Hematopoietic multipotent progenitor cell treated with erythropoietin and hydrocortisone succinate and interleukin-3 and kit ligand, for 15 days (in vitro differentiated cells): ENCODE data around the gene TAF1C.
"Not testable (repeated sequence)": the region's sequence is repeated elsewhere in the genome, so short reads cannot be mapped to it uniquely, and the experiment has no call there.

ENCODE experiments used
- DNase-seq: peaks from one replicate; pipeline ENCODE4 v3.0.0-alpha.2; 2015; ENCODE audit warnings: low spot score

TAF1C gene, protein sequence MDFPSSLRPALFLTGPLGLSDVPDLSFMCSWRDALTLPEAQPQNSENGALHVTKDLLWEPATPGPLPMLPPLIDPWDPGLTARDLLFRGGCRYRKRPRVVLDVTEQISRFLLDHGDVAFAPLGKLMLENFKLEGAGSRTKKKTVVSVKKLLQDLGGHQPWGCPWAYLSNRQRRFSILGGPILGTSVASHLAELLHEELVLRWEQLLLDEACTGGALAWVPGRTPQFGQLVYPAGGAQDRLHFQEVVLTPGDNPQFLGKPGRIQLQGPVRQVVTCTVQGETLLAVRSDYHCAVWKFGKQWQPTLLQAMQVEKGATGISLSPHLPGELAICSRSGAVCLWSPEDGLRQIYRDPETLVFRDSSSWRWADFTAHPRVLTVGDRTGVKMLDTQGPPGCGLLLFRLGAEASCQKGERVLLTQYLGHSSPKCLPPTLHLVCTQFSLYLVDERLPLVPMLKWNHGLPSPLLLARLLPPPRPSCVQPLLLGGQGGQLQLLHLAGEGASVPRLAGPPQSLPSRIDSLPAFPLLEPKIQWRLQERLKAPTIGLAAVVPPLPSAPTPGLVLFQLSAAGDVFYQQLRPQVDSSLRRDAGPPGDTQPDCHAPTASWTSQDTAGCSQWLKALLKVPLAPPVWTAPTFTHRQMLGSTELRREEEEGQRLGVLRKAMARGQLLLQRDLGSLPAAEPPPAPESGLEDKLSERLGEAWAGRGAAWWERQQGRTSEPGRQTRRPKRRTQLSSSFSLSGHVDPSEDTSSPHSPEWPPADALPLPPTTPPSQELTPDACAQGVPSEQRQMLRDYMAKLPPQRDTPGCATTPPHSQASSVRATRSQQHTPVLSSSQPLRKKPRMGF

DNA sequence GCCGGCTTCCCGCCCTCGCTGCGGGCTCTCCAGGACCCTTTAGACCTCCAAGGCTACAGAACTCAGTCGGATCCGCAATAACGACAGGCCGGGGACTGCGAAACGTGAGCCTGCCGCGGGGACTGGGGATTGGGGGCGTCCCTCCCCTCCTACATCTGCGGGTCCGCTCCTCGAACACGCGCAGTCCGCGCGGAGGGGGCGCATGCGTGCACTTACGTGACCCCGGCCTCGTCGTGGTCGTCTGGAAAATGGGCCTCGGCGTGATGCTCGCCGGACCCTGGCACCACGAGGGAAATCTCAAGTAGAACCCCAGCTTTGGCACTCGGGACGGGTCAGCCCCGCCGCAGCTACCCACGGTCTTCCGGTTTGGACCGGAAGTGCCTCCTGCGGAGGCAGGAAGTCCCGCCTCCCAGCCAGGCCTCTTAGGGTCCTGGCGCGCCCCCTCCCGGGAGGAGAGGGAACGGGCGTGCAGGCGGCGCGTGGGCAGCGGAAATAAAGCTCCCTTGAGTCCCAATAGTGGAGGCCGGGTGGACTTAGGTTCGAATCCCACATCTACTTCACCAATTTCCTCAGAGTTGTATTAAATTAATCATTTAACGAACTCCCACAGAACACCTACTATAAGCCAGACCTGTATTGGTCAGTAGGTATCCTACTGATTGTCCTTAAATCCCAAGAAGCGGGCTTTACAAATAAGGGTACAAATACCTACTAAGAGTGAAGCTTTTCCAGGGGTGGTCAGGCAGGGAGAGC lies at the start of gene TAF1C:
Gene TAF1C (minus strand): TSS at position 373 of the 753 bp plus-strand sequence. CDS start 2,069 bp downstream, outside the sequence.
- peak; percentile 96 for DNase-seq

DNA sequence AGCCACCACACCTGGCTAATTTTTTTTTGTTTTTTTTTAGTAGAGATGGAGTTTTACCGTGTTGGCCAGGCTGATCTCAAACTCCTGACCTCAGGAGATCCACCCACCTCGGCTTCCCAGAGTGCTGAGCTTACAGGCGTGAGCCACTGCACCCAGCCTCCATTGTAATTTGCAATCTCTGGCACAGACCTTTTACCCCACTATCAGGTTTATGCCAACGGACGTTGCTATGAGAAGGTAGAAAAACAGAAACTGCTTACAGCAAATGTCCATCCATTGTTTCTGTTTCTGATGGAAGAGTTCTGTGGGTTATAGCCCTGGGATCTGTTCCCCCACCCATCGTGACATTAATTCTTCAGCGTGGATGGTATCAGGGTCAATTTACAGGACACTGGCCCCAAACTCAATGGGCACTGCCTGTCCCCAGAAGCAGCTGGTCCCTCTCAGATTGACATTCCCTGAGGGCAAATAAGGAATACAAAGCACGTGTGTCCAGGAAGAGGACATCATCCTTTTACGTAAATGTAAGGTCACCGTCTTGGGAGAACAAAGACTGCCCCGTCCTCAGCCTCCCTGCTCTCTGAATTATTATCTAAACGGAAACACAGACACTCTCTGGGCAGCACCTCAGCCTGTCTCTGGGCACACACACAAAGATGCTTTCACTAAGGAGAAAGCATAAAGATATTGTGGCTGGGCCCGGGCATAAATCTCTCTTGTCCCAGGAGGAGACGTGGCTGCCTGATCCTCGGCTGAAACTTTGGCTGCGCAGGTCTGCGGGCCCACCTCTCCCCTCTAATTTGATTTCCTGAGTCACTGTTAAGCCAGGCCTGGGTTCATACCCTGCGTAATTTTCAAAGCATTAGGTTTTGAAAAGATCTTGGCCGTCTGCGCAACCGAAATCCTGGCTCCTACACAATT lies 47.7 kb upstream of the TAF1C start:
- DNase-seq = no peak

DNA sequence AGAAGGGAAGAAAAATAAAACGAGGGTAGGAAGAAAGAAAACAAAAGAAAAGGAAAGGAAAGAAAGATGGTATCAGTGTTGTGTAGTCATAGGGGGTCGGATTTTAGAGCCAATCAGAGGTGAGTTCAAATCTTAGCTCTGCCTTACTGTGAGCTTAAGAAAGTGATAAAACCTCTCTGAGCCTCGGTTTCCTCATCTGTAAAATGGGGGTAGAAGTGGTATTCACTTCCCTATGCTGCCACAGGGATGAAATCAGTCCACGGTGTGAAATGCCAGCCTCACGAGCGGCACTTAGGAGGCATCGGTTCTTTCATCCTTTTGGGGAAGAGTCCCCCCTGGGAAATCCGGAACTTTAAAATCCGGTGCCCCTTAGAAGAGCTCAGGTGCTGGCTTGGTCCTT lies 46.9 kb upstream of the TAF1C start:
- no peak for DNase-seq

DNA sequence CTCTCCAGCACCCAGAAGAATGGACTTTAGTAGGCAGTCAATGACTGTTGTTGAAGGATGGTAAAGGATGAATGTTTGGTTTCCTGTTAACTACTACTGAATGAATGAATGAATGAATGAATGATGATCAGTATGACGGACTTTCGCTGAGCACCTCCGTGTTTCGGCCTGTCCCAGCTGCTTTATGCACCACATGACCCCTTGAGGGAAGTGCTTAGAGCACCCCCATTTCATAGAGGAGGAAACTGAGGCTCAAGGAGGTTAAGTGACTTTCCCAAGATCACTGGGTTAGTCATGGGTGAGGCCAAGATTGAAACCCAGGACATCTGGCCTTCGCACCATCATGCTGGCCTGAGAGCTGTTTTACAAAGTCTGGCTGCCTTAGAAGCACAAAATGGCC lies 46.1 kb upstream of the TAF1C start:
- DNase-seq = no peak

DNA sequence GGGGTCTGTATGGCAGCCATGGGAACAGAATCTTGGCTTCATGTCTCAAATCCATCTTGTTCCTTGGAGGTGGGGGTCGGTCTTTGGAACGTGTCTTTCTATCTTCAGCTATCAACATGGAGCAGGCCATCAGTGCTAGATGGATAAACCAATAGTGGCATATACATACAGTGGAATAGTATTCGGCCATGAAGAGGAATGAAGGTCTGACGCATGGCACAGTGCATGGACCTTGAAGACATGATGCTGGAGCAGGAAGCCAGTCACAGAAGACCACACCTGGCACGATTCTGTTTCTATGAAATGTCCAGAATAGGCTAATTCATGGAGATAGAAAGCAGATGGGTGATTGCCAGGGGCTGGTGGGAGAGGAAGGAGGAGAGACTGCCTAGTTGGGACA lies 45.2 kb upstream of the TAF1C start:
- no peak for DNase-seq

DNA sequence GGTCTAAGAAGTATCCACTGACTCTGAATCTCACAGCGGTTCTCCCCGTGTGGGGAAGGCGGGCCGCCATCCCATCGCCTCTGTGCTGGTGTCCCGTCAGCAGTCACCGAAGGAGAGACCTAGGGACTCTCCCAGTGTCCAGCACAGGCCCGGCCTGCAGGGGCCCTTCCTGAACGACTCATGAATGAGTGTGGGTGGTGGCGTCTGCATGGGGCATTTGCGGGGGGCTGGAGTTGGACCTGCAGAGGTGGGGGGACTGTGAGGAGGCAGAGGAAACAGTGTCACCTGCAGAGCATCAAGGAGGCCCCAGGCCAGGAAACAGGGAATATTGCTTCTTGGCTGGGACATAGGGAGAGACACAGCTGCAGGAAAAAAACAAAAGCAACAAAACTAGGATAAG lies 42.6 kb upstream of the TAF1C start:
- no peak for DNase-seq

DNA sequence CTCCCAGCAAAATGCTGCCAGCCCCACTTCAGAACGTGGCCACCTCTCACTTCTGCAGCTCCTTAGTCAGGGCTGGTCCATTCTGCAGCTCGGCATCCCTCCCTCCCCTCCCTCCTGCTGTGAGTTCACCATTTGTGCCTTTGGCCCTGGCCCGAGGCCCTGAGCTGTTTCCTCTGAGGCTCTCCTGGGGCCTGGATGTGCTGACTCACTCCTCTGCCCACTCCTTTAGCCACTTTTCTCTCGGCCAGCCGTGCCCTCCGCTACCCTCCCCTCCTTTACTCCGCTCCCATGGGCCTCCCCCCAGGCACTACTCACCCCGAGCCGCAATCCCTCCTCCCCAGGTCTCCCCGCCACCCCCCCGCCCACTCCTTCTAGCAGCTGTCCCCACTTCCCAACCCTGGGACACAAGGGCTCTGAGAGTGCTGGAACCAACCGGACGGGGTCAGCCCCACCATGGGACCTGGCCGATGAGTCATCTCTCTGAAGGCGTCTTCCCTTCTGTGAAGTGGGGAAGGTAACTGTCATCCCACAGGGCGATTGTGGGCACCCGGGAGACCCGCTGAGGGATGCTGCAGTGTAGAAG lies 41.5 kb upstream of the TAF1C start:
- DNase-seq = no peak

DNA sequence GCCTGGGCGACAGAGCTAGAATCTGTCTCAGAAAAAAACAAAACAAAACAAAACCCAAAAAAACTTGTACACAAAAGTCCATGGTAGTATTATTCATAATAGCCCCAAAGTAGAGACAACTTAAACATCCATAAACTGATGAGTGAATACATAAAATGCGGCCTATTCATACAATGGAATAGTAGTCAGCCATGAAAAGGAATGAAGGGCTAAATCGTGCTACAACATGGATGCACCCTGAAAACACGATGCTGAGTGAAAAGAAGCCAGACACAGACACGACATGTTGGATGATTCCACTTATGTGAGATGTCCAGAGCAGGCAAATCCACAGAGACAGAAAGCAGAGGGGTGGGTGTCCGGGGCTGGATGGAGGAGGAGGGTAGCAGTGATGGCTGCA lies 40.7 kb upstream of the TAF1C start:
- no peak for DNase-seq

DNA sequence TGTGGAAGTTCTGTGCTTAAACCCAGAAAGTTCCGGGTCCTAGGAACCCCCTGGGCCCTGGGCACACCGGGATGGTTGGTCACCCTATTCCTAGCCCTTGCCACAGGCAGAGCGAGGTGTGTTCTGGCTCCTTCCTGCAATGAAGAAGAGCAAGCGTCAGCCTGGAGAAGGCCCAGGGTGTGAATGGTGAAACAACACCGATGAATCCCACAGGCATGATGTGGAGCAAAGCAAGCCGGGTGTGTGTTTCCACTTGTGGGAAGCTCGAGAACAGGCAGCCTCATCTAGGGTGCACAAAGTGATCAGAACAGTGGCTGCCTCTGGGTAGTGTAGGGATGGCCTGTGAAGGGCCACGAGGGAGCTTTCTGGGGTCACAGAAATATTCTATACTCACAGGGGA lies 39.2 kb upstream of the TAF1C start:
- no peak for DNase-seq

DNA sequence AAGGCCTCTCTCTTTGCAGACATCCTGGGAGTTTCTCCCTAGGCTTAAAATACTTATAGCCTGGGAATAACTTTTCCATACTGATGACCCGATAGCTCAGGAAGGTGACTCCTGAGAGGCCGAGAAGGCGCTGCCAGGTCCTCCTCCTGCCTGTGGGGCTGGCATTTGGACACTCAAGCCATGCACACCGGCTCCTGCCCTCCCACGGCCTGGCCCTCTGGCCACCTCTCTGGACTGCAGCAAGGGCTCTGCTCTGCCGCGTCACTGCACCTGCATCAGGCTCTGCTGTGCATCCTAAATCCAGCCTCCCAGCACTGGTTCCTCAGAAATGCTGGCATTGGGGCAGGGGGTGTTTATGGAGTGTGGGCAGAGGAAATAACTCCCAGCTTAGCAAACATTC lies 38.7 kb upstream of the TAF1C start:
- DNase-seq = no peak

DNA sequence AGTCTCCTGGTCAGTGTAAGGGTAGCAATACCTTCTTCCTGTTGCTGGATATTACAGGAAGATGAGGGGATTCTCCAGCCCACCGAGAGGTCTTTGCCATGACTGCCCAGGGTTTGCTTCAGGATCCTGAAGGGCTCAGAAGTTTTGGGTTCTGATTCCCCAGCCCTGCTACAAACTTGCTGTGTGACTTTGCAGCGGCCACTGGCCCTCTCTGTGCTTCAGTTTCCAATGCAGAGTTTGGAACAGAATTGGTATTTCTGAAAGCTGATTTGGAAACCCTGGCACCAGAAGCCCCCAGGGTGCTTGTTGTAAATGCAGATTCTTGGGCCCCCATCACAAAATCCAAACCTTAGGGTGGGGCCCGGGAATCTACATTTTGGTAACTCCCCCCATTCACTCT lies 38.3 kb upstream of the TAF1C start:
- no peak for DNase-seq

DNA sequence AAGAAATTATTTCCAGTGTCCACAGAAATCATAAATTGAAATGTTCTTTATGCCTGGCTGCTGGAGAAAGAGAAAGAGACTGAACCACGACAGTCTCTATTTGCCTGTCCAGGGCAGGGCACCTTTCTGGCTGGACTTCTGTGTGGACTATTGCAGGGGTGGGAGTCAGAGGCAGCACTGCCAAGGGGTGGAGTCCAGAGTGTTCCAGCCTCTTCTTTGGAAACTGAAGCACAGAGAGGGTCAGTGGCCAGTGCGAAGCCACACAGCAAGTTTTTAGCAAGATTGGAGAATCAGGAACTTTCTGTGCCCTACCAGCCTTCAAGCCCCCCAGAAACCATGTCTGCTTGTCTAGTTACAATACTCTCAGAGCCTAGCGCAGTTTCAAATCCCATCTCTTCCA lies 37.7 kb upstream of the TAF1C start:
- DNase-seq = no peak

DNA sequence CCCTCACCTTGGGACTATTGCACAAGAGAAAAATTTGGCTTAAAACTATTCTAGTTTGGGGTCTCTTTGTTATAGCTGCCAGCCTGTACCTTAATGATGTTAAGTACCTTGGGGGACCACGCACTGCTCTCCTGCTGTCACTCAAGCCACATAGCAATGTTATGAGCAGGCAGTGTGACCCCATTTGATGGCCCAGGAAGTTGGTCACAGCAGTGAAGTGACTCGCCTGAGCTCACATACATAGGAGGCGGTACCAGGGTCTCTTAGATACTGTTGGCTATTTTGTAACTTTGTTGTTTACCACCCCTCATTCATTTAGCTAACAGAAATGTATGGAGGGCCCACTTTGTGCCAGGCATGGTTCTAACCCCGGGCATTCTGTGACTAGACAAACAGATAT lies 36.6 kb upstream of the TAF1C start:
- no peak for DNase-seq

DNA sequence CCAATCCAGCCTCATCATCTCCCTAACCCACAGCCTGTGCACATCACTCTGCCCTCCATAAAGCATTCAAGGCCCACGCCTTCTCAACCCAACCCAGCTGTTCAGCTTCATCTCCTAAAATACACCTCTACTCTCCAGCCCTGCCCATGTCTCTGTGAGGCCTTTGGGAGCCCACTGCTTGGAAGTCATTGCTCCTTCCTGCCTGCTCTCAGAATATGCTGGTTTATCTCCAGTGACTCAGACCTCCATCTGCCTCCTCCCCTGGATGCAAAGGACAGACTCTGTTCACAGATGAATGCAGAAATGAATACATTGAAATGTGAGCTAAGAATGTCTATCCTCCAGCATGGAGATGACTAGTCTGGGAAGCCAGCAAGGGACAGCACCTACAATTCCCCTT lies 34.0 kb upstream of the TAF1C start:
- no peak for DNase-seq

DNA sequence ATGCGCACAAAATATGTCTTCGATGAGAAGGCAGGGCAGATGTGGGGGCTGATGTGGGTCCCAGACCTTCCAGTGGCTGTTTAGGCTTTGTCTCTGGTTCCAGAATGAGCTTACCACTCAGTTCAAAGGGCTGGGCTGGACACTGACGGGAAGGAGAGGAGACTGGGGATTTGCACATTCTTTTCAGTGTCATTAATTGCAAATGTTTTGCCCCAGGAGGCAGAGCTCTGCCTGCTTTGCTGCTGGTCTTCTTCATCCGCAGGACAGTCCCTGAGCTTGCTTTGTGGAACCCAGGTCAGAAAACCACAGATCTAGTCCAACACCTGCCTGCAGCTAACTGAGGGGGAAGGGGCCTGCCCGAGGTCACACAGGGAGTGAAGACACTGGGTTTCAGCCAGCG lies 32.1 kb upstream of the TAF1C start:
- DNase-seq = no peak

DNA sequence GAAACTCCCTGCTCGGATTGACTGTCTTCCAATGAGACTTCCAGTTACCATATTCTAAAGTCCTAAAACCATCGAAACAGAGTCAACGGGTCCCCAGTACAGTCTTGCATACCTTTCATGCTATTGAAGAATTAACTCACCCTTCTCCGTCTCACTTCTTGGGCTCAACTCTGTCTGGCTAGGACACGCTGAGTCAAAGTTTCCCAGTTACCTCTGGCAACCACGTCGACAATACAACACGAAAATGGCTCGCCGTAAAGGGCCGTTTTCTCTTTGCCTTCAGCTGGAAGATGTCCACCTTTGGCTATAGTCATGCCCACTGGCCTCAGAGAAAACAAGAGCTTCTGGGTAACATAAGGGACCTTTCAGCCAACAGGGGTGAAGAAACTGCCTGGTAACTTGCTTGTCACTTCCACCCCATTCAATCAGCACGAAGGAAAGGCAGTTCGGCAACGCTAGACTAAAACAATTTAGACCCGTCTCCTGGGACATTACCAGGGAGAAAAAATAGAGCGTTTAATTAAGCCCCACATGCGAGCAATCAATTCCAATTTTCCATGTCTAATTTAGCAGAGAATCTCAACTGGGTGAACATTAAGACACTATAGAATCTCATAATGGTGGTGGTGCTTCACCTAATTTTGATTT lies 31.4 kb upstream of the TAF1C start:
- no peak for DNase-seq

DNA sequence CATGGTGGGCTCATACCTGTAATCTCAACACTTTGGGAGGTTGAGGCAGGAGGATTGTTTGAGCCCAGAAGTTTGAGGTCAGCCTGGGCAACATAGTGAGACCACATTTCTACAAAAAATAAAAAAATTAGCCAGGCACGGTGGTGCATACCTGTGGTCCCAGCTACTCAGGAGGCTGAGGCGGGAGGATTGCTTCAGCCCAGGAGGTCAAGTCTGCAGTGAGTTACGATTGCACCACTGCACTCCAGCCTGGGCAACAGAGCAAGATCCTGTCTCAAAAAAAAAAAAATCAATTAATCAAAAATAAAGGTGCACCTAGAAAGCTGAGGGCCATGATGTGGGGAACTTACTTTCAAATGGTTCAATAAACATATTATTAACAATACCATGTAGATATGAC lies 29.3 kb upstream of the TAF1C start:
- DNase-seq = not testable (repeated sequence)

DNA sequence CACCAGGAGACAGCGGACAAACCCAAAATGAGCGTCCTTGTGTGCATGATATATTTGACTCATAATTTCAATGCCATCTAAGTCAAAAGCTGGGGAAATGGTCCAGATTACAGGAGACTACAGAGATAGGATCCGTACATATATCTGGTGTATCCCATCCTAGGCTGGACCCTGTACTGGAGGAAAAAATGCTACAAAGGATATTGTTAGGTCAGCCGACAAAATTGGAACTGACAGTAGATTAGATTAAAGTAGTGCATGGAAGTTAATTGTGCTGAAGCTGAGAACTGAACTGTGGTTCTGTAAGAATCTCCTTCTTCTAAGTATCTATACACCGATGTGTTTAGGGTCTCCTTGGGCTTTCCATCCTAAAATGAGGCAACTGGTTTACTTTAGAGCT lies 28.7 kb upstream of the TAF1C start:
- DNase-seq = no peak

DNA sequence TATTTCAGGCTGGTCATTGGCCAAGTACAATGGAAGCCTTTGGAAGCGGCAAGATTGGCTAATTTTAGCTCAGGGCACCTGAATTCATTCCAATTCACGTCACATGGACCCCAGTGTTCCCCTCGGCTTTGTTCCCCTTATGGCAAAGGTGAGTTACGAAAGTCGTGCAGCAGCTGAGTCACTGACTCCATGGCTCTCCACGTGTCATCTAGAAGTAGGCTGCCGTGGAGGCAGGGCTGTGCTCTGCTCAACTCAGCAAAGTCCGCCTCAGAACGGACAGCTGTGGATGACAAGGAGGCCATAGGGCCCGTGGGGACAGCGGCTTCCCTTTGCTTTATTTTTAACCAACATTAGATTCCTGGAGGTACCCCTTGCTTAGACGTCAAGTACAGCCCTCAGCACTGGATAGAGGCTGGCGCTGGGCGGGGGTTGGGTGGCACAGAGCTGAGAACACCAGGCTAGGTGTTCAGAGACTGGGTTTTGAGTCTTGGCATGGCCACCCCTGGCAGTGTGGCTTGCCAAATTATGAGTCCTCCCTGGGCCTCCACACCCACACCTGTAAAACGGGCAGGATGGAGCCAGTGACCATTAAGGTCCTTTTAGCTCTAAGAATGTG lies 27.7 kb upstream of the TAF1C start:
- DNase-seq = no peak

DNA sequence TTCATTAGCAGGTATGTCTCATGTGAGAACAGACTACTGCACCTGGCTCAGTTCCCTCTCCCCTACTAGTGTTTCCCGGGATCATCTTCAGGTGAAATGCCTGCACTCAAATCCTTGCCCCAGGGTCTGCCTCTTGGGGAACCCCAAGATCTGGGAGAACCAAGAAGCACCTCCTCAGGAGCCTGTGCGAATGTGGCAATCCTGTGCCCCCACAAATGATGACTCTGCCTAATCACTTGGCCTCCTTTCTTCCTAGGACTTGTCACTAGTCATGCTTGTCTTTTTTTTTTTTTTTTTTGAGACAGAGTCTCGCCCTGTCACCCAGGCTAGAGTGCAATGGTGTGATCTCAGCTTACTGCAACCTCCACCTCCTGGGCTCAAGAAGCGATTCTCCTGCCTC lies 25.8 kb upstream of the TAF1C start:
- DNase-seq = no peak
